K562 (cell line): ENCODE measurements around the gene MIDN. TPM values are rescaled to one million over a fixed set of nuclear protein-coding genes. Genes with fewer than 3 reads are reported as not detected.

Experiments used
- E2F3 ChIP-seq: fragments of 250-450 bp; sonication (Bioruptor Pico); IDR thresholded peaks from 2 replicates; pipeline ENCODE4 v1.4.0; 2020; ENCODE audit warnings: mild to moderate bottlenecking
- MCM2 ChIP-seq: fragments of 450-650 bp; IDR thresholded peaks from 2 replicates; pipeline ENCODE4 v1.6.1; 2017; ENCODE audit warnings: low read depth, mild to moderate bottlenecking
- MGA ChIP-seq: fragments of 450-650 bp; IDR thresholded peaks from 2 replicates; pipeline ENCODE4 v1.6.1; 2016; ENCODE audit warnings: mild to moderate bottlenecking, moderate library complexity
- MNT ChIP-seq, 2 experiments: fragments of 450-650 bp; conservative IDR thresholded peaks; 2 replicates each; pipeline ENCODE4 v1.6.1; 2017; ENCODE audit warnings: mild to moderate bottlenecking in 2 of 2, moderate library complexity in 2 of 2
- PBX2 ChIP-seq, 2 experiments: IDR thresholded peaks in 1 of 2; conservative IDR thresholded peaks in 1 of 2; 2 replicates each; pipeline ENCODE4 v1.6.1; 2016; ENCODE audit warnings: low read depth in 2 of 2, mild to moderate bottlenecking in 1 of 2, missing compliant biosample characterization in 1 of 2, missing genetic modification characterization in 1 of 2, moderate library complexity in 1 of 2
- PTTG1 ChIP-seq: fragments of 450-650 bp; IDR thresholded peaks from 2 replicates; pipeline ENCODE4 v1.6.1; 2016; ENCODE audit warnings: low read depth, mild to moderate bottlenecking, missing genetic modification characterization, missing compliant biosample characterization
- ZNF277 ChIP-seq: fragments of 250-450 bp; sonication (Bioruptor Pico); IDR thresholded peaks from 2 replicates; pipeline ENCODE4 v1.8.0; 2022; ENCODE audit warnings: inconsistent platforms, mild to moderate bottlenecking, moderate library complexity, borderline replicate concordance
- ZNF707 ChIP-seq: fragments of 250-450 bp; sonication (Bioruptor Pico); conservative IDR thresholded peaks from 2 replicates; pipeline ENCODE4 v1.8.0; 2022; ENCODE audit warnings: inconsistent platforms, mild to moderate bottlenecking, moderate library complexity
- ZSCAN32 ChIP-seq: fragments of 450-650 bp; formaldehyde crosslinking; IDR thresholded peaks from 2 replicates; pipeline ENCODE4 v1.4.0; 2020; ENCODE audit warnings: mild to moderate bottlenecking, moderate library complexity
- polyA plus RNA-seq, 8 experiments: library from polyadenylated mRNA; depleted of rRNA in 4 of 8; stranded (reverse) in 5 of 8; unstranded in 3 of 8; fragments of >200 nt; fragmentation: Nextera tagmentation in 2 of 8; fragmentation: Illumina TruSeq in 1 of 8; extraction: Ambion mirVana in 2 of 8; extraction: Trizol in 1 of 8; gene quantifications; 2 replicates each; pipeline versions ENCODE4 v1.2.1 to v1.2.3, GENCODE V29; 2011 to 2014; ENCODE audit warnings: inconsistent platforms in 1 of 8, missing spikeins in 1 of 8
- total RNA-seq, 7 experiments: library from RNA; depleted of rRNA in 6 of 7; stranded (reverse); fragments of >200 nt in 6 of 7; fragmentation: Illumina TruSeq in 2 of 7; extraction: Trizol in 2 of 7; gene quantifications; 2 replicates each; pipeline versions ENCODE4 v1.2.1 to v1.2.3, GENCODE V29; 2011 to 2021; ENCODE audit warnings: low replicate concordance in 1 of 7

The MIDN gene
- total and polyA plus RNA-seq, 9 of the 15 experiments (the other 6 are each of a cell fraction or from before 2014, with no cell fraction given), result 0.17 to 120 (median 10.1) TPM

- TF ChIP-seq MGA (no peak), ZNF707 (CRISPR knock-in tag) (no peak), ZSCAN32 (CRISPR knock-in tag) (no peak), PTTG1 (no peak), MCM2 (no peak), E2F3 (CRISPR knock-in tag) (no peak), ZNF277 (CRISPR knock-in tag) (no peak), PBX2 (CRISPR knock-in tag; IDR thresholded peaks at IDR 0.05; ENCODE audit: low read depth) (no peak), PBX2 (tag; conservative IDR thresholded peaks at IDR 0.05; ENCODE audit: low read depth) (no peak), MNT (conservative IDR thresholded peaks at IDR 0.05) (peak; percentile 64 to 69)
Measured at GRCh38 chr19:1248139-1248785, at the start of gene MIDN (continued).
